ENCODE measurements around the gene SLC38A10.
"Not testable (repeated sequence)": the region's sequence is repeated elsewhere in the genome, so short reads cannot be mapped to it uniquely, and the experiment has no call there.

Gene SLC38A10

DNA sequence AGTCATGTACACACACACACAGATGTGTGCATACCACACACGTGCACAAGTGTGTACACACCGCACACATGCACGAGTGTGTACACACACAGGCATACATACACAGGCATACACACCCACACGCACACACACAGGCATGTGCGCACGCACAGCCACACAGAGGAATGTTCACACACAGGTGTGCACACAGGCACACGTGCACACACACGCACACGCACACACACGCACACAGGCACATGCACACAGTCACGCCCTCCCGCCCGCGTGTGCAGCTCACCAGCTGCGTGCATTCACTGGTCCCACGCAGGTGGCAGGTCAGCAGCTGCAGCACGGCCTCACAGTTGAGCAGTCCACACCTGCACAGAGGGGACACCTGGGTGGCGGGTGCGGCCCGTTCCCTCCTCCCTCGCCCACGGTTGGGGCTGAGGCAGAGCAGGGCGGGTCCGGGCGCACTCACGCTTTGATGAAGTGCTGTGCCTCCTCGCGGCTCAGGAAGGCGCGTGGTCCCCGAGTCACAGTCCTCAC, 63.9 kb downstream of the SLC38A10 start:
- DNase-seq (ENCODE audit: low spot score): no peak
- TF ChIP-seq, protein P1, sequence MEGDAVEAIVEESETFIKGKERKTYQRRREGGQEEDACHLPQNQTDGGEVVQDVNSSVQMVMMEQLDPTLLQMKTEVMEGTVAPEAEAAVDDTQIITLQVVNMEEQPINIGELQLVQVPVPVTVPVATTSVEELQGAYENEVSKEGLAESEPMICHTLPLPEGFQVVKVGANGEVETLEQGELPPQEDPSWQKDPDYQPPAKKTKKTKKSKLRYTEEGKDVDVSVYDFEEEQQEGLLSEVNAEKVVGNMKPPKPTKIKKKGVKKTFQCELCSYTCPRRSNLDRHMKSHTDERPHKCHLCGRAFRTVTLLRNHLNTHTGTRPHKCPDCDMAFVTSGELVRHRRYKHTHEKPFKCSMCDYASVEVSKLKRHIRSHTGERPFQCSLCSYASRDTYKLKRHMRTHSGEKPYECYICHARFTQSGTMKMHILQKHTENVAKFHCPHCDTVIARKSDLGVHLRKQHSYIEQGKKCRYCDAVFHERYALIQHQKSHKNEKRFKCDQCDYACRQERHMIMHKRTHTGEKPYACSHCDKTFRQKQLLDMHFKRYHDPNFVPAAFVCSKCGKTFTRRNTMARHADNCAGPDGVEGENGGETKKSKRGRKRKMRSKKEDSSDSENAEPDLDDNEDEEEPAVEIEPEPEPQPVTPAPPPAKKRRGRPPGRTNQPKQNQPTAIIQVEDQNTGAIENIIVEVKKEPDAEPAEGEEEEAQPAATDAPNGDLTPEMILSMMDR (IDR thresholded peaks at IDR 0.05; ENCODE audit: extremely low read depth, insufficient read depth, missing control alignments): no peak
- in situ Hi-C loops (cut with MboI; ENCODE audit: low pct_unique_long_range_greater_than_20kb, low sequenced_read_pairs, unreplicated experiment): no loop called here

DNA sequence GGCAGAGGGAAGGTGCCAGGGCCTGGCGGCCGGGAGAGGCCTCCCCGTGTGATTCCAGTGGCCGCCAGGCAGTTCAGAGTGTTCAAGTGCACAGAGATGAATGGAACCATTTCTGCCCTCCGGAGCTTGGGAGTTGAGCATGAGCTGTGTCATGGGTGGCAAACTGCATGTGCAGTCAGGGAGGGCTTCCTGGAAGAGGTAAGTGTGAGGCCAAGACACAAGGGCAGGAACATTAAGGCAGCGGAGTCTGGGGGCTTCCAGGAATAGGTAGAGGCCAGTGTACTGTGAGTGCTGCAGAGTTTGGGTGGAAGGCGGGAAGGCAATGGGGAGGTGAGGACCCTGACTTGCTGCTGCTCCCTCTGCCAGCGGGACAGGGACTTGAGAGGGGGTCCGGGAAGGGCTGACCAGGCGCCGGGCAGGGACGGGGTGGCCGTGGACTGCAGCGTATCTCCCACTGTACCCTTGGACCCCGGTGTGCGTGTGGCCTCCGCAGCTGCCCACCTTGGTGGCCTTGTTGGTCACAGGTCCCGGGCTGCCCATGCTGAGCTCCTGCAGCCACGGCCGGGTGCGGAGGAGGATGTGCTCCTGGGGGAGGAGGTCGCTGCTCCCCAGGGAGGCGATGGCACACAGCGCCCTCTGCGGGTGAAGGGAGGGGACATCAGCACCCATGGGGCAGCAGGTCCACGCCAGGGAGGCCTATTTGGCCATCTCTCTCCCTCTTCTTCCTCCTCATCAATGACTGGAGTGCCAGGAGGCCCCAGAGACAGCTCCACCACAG, 64.9 kb downstream of the SLC38A10 start:
- TF ChIP-seq, protein P1 (IDR thresholded peaks at IDR 0.05; ENCODE audit: extremely low read depth, insufficient read depth, missing control alignments): peak; percentile 62
- DNase-seq (ENCODE audit: low spot score): peak; percentile 72
- in situ Hi-C loops (cut with MboI; ENCODE audit: low pct_unique_long_range_greater_than_20kb, low sequenced_read_pairs, unreplicated experiment): no loop called here

DNA sequence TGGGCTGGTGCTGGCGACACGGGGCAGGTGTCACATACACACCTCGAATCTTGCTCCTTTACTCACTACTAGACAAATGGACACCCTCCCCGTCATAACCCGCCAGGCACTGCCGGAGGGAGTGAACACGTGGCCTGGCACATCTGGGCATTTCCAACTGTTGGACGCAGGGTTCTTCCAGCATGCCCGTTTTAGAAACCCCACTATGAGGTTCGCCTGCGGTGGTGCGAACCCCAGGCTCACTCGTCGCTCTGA, 65.5 kb downstream of the SLC38A10 start:
- TF ChIP-seq, protein P1 (IDR thresholded peaks at IDR 0.05; ENCODE audit: extremely low read depth, insufficient read depth, missing control alignments): no peak
- in situ Hi-C loops (cut with MboI; ENCODE audit: low pct_unique_long_range_greater_than_20kb, low sequenced_read_pairs, unreplicated experiment): no loop called here
- no peak for DNase-seq (ENCODE audit: low spot score)

DNA sequence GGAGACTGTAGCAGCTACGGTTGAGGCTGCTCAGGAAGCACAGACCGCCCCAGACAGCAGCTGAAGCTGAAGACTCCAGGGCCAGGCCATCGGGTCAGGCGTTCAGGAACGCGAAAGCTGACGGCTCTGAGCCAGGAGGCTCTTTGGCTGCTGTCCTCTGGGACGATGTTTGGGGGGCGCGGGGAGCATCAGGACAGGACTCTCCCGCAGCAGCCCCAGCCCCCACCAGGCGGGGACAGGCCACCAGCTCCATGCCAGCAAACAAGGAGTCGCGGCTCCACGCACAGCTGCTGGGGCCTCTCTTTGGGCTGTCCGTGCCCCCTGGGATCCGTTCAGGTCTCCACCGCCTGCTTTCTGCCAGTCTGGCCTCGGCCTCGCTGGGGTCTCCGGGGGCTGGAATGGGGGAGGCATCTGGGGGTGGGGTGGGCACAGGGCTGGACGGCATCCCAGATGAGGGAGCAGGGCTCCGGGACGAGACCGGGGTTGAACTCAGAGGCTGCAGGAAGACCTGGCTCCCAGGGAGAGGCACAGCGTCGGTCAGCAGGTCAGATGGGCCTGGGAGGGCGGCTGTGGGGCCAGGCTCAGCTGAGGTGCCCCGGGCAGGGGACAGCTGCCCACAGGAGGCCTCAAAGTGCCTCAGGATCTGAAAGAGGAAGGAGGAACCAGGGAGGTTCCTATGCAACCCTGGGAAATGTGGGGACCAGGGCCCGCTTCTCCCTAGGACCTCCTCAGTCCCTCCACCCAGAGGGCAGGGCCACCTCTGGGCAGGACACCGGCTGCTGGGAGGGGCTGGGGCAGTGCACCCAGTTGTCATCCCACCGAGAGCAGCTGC, 66.1 kb downstream of the SLC38A10 start:
- TF ChIP-seq, protein P1 (IDR thresholded peaks at IDR 0.05; ENCODE audit: extremely low read depth, insufficient read depth, missing control alignments): no peak
- no peak for DNase-seq (ENCODE audit: low spot score)
- in situ Hi-C loops (cut with MboI; ENCODE audit: low pct_unique_long_range_greater_than_20kb, low sequenced_read_pairs, unreplicated experiment): no loop called here

DNA sequence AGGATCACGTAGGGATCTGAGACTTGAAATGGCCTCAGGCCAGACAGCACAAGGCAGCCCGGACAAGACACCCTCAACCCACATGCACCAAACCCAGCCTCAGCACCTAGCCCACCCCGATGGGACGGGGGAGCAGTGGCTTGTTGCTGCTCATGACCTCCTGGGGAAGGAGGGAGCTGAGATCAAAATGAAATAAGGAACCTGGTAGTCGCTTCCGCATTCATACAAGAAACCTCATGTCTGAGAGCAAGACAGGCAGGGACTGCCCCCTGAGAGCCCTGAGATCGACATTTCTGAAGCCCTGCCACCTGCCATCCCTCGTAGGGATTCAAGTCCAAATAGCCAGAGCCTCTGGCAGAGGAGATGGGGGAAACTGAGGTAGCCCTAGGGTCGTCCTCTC, 66.7 kb downstream of the SLC38A10 start:
- DNase-seq (ENCODE audit: low spot score): peak; percentile 64
- TF ChIP-seq, protein P1 (IDR thresholded peaks at IDR 0.05; ENCODE audit: extremely low read depth, insufficient read depth, missing control alignments): no peak
- in situ Hi-C loops (cut with MboI; ENCODE audit: low pct_unique_long_range_greater_than_20kb, low sequenced_read_pairs, unreplicated experiment): no loop called here

DNA sequence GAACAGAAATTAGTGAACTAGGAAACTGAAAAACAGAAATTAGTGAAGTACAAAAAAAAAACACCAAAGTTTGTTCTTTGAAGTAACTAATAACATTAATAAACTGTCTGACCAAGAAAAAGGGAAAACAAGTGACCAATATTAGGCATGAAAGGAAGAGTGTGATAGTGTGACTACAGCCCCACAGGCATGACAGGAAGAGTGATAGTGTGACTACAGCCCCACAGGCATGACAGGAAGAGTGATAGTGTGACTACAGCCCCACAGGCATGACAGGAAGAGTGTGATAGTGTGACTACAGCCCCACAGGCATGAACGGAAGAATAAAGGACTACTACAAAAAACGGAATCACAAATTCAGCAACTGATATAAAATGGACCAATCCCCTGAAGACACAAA, 67.5 kb downstream of the SLC38A10 start:
- DNase-seq (ENCODE audit: low spot score); in situ Hi-C loops (cut with MboI; ENCODE audit: low pct_unique_long_range_greater_than_20kb, low sequenced_read_pairs, unreplicated experiment): not testable (repeated sequence)

DNA sequence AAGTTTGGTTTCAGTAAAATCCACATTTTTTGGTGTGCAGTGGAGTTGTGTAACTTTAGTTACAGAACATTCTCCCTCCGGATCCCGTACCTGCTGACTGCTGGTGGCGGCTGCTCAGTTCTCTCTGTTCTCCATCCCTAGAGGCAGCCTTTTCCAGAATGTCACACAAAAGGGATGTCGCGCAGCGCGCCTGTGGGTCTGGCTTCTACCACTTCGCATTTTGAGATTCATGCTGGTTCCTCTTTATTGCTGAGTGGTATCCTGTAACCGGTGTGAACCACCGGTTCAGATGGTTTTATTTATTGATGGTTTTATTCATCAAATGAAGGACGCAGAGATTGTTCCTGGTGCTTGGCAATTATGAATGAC, 71.4 kb downstream of the SLC38A10 start:
- TF ChIP-seq, protein P1 (IDR thresholded peaks at IDR 0.05; ENCODE audit: extremely low read depth, insufficient read depth, missing control alignments): no peak
- in situ Hi-C loops (cut with MboI; ENCODE audit: low pct_unique_long_range_greater_than_20kb, low sequenced_read_pairs, unreplicated experiment): no loop called here
- DNase-seq (ENCODE audit: low spot score): no peak
